DOHH2 (cell line): ENCODE measurements around the gene KBTBD12.

Source experiments
- H3F3A ChIP-seq: fragments of 200-600 bp; sonication (generic), shearing (Covaris generic); 2 replicates; pipeline ENCODE4 v1.6.0; 2016; ENCODE audit warnings: antibody characterized with exemption, mild to moderate bottlenecking; ENCODE audit not compliant: control insufficient read depth, insufficient read depth
- H3K27ac ChIP-seq: fragments of 200-600 bp; sonication (generic); 2 replicates; pipeline ENCODE4 v1.5.1; 2014; ENCODE audit warnings: low read depth, mild to moderate bottlenecking, low read length, moderate library complexity
- H3K27me3 ChIP-seq: fragments of 200-600 bp; sonication (generic); 2 replicates; pipeline ENCODE4 v1.6.1; 2014; ENCODE audit warnings: mild to moderate bottlenecking, low read length, mixed read lengths; ENCODE audit not compliant: control insufficient read depth
- H3K36me3 ChIP-seq: fragments of 200-600 bp; sonication (generic); 2 replicates; pipeline ENCODE4 v1.6.1; 2014; ENCODE audit warnings: mild to moderate bottlenecking, low read length, moderate library complexity, mixed read lengths; ENCODE audit not compliant: control insufficient read depth
- H3K4me1 ChIP-seq: fragments of 200-600 bp; sonication (generic); 2 replicates; pipeline ENCODE4 v1.6.1; 2014; ENCODE audit warnings: mild to moderate bottlenecking, low read length, mixed read lengths; ENCODE audit not compliant: control insufficient read depth
- H3K4me2 ChIP-seq: fragments of 200-600 bp; sonication (generic); 2 replicates; pipeline ENCODE4 v1.6.0; 2014; ENCODE audit warnings: mild to moderate bottlenecking, low read length, moderate library complexity
- H3K4me3 ChIP-seq: fragments of 200-600 bp; sonication (generic); 2 replicates; pipeline ENCODE4 v1.5.1; 2014; ENCODE audit warnings: mild to moderate bottlenecking, low read length, mixed read lengths
- H3K79me2 ChIP-seq: fragments of 200-600 bp; sonication (generic); 2 replicates; pipeline ENCODE4 v1.6.1; 2014; ENCODE audit warnings: mild to moderate bottlenecking, low read length, mixed read lengths; ENCODE audit not compliant: control insufficient read depth
- H3K9me2 ChIP-seq: fragments of 200-600 bp; sonication (generic); replicated peaks from 2 replicates; pipeline ENCODE4 v1.6.1; 2014; ENCODE audit warnings: mild to moderate bottlenecking, low read length, mixed read lengths; ENCODE audit not compliant: control insufficient read depth
- H3K9me3 ChIP-seq: fragments of 200-600 bp; sonication (generic); 2 replicates; pipeline ENCODE4 v1.6.1; 2014; ENCODE audit warnings: antibody characterized with exemption, low read length, mixed read lengths; ENCODE audit not compliant: control insufficient read depth, insufficient read depth
- H4K20me1 ChIP-seq: fragments of 200-600 bp; sonication (generic); 2 replicates; pipeline ENCODE4 v1.6.0; 2014; ENCODE audit warnings: low read depth, mild to moderate bottlenecking, antibody characterized with exemption, low read length, moderate library complexity; ENCODE audit not compliant: control insufficient read depth, insufficient read depth
- EZH2phosphoT487 ChIP-seq: fragments of 200-600 bp; sonication (generic); IDR thresholded peaks from 2 replicates; pipeline ENCODE4 v1.6.1; 2017; ENCODE audit warnings: borderline replicate concordance, mild to moderate bottlenecking, antibody characterized with exemption, low read length, moderate library complexity, mixed read lengths
- TF ChIP-seq, protein P1 (sequence below): fragments of 200-600 bp; sonication (generic); IDR thresholded peaks from one replicate; pipeline ENCODE4 v1.5.1; 2014; ENCODE audit warnings: antibody characterized with exemption, mild to moderate bottlenecking, low read depth, low read length; ENCODE audit not compliant: poor library complexity, severe bottlenecking

KBTBD12 gene

DNA sequence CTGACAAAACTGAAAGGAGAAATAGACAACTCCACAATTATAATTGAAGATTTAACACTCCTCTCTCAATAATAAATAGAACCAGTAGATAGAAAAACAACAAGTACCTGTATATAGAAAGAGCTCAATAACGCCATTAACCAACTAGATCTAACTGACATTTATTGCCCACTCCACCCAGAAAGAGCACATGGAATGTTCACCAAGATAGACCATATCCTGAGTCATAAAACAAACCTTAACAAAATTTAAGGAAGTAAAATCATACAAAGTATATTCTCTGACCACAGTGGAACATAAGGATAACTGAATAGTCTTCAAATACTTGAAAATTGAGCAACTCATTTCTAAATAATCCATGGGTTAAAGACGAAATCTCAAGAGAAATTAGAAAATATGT is 25.1 kb downstream of the KBTBD12 start:
- TF ChIP-seq, protein P1, sequence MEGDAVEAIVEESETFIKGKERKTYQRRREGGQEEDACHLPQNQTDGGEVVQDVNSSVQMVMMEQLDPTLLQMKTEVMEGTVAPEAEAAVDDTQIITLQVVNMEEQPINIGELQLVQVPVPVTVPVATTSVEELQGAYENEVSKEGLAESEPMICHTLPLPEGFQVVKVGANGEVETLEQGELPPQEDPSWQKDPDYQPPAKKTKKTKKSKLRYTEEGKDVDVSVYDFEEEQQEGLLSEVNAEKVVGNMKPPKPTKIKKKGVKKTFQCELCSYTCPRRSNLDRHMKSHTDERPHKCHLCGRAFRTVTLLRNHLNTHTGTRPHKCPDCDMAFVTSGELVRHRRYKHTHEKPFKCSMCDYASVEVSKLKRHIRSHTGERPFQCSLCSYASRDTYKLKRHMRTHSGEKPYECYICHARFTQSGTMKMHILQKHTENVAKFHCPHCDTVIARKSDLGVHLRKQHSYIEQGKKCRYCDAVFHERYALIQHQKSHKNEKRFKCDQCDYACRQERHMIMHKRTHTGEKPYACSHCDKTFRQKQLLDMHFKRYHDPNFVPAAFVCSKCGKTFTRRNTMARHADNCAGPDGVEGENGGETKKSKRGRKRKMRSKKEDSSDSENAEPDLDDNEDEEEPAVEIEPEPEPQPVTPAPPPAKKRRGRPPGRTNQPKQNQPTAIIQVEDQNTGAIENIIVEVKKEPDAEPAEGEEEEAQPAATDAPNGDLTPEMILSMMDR = no peak
- TF ChIP-seq EZH2phosphoT487 = no peak
- H3K4me2 ChIP-seq = no peak overlapping the region
- H3K79me2 ChIP-seq = no peaks in the 10 kb centered on the region

DNA sequence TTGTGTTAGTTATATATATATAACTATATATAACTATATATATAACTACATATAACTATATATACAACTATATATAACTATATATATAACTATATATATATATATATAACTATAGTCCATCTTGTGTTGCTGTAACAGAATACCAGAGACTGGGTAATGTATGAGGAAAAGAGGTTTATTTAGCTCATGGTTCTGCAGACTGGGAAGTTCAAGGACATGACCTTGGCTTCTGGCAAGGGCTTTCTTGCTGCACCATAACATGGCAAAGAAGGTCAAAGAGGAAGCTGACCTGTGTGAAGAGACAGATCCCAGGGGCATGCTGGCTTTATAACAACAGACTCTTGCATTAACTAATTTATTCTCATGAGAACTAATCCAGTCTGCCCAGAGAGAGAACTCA is 27.6 kb downstream of the KBTBD12 start:
- H3K9me3 ChIP-seq = no peaks in the 10 kb centered on the region
- TF ChIP-seq, protein P1 = no peak
- TF ChIP-seq EZH2phosphoT487 = no peak
- no peaks in the 10 kb centered on the region for H3K4me1 ChIP-seq
- no peak overlapping the region for H3K4me3 ChIP-seq
- H3K4me2 ChIP-seq = no peak overlapping the region
- no peak overlapping the region for H3K27ac ChIP-seq
- H3K79me2 ChIP-seq = no peaks in the 10 kb centered on the region
- H4K20me1 ChIP-seq = no peaks in the 10 kb centered on the region
- peaks cover 11% of the 10 kb centered on the region; the same call in 1 of the 2 replicates for H3K27me3 ChIP-seq
- no peaks in the 10 kb centered on the region for H3F3A ChIP-seq
- H3K9me2 ChIP-seq = no peaks in the 10 kb centered on the region
- no peaks in the 10 kb centered on the region for H3K36me3 ChIP-seq

More for the DNA sequence above, 25.1 kb downstream of the KBTBD12 start:
- no peak overlapping the region for H3K4me3 ChIP-seq
- no peaks in the 10 kb centered on the region for H3K9me2 ChIP-seq
- H3K27me3 ChIP-seq = 0 out of 2 replicates have a peak, but pooled peaks cover 4% of the 10 kb centered on the region
- no peaks in the 10 kb centered on the region for H4K20me1 ChIP-seq
- H3K9me3 ChIP-seq = no peaks in the 10 kb centered on the region
- no peaks in the 10 kb centered on the region for H3F3A ChIP-seq
- H3K4me1 ChIP-seq = no peaks in the 10 kb centered on the region
- H3K36me3 ChIP-seq = no peaks in the 10 kb centered on the region
- no peak overlapping the region for H3K27ac ChIP-seq

DNA sequence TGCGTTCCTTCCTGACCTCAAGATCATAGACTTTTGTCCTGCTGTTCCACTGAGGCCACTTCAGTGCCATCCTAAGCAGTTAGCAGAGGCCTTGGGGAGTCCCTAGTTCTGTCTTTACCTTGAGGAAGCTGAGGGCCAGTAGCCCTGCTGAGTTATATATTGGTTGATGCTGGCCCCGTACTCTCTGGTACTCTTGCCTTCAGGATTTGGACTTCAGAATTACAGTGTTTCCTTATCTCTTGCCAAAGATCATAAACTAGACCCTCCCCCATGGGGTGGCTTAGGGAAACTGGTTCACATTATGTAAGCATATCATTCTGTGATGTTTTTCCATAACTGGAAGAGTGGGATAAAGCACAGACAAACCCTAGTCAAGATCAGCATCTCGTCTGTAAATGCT is 33.2 kb downstream of the KBTBD12 start:
- Histone ChIP-seq H3K4me1 (no peaks in the 10 kb centered on the region), H3K9me3 (no peaks in the 10 kb centered on the region), H3F3A (no peaks in the 10 kb centered on the region), H3K9me2 (no peaks in the 10 kb centered on the region), H4K20me1 (no peaks in the 10 kb centered on the region), H3K27ac (no peak overlapping the region), H3K36me3 (no peaks in the 10 kb centered on the region), H3K79me2 (no peaks in the 10 kb centered on the region), H3K27me3 (peaks cover 16% of the 10 kb centered on the region; the same call in 1 of the 2 replicates), H3K4me2 (no peak overlapping the region), H3K4me3 (no peak overlapping the region)
- no peak for TF ChIP-seq EZH2phosphoT487

DNA sequence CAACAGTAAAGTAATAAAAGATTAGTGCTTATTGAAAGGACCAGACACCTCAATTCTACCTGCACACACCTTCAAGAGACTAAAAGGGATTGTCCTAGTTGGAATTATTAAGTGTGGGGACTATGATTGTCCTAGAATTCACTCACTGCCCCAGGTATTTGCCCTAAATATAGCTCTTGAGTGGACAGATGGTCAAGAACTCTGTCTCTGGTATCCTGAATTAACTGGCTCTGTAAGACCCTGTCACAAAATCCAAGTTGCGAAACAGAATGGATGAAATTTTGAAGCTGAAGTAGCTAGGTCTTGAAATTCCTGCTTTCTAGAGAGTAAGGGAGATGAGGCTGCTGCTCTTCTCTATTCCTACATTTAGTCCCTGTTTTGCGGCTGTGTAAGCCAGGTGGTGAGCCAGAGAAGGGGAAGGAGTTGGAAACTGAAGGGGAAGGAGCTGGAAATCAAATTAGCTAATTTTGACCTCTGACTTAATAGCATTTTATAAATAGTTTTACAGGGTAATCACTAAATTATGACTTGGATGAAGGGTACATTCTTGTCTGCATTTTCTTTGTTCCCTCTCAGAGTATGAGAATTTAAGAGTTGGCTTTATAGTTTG is 34.5 kb downstream of the KBTBD12 start:
- Histone ChIP-seq H3K27me3 (peaks cover 20% of the 10 kb centered on the region; the same call in 1 of the 2 replicates), H3K4me3 (no peak overlapping the region), H3K4me1 (no peaks in the 10 kb centered on the region), H3K79me2 (no peaks in the 10 kb centered on the region), H3K4me2 (no peak overlapping the region), H3K27ac (no peak overlapping the region), H4K20me1 (no peaks in the 10 kb centered on the region), H3F3A (no peaks in the 10 kb centered on the region), H3K9me2 (no peaks in the 10 kb centered on the region), H3K9me3 (no peaks in the 10 kb centered on the region), H3K36me3 (no peaks in the 10 kb centered on the region)
- TF ChIP-seq EZH2phosphoT487 = no peak
- TF ChIP-seq, protein P1 = no peak
